Measurements from ENCODE around the gene CSTPP1. TPM values are rescaled to one million over a fixed set of nuclear protein-coding genes. Genes with fewer than 3 reads are reported as not detected.
A peak's percentile ranks its signal among the peaks of the same experiment; 100 is the strongest.

CSTPP1 gene
- total RNA-seq, 6 experiments from 2014 or later = 19.4 to 29.2 (median 27.1) TPM

DNA sequence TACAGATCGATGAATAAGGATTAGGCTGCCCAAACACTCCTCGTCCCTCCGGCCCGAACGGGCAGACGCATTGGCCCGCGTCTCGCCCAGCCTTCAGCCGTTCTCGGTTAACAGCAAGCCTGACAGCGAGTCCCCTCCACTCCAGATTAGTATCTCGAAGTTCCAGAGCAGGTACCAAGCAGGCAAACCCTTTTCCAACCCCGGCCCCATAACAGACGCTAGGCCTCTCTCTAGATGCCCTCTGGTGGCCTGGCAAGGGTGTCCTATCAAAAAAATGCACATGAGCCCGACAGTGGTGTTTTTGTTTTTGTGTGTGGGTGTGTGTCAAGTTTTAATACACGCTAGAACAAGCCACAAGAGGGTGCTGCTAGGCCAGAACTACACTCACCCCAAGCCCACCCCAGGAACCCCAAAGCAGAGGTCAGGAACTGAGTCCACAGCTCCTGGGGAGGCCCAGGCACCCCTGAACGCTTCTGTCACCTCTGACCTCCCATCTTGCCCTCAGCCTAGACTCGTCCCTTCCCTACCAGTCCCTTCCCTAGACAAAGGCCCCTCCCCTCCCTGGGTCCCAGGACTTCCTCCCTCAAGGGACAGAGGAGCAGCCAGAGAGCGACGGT lies 240.8 kb downstream of the CSTPP1 start:
- H3K9me3 Mint-ChIP-seq = no peaks in the 10 kb centered on the region
- TF ChIP-seq, protein P1, sequence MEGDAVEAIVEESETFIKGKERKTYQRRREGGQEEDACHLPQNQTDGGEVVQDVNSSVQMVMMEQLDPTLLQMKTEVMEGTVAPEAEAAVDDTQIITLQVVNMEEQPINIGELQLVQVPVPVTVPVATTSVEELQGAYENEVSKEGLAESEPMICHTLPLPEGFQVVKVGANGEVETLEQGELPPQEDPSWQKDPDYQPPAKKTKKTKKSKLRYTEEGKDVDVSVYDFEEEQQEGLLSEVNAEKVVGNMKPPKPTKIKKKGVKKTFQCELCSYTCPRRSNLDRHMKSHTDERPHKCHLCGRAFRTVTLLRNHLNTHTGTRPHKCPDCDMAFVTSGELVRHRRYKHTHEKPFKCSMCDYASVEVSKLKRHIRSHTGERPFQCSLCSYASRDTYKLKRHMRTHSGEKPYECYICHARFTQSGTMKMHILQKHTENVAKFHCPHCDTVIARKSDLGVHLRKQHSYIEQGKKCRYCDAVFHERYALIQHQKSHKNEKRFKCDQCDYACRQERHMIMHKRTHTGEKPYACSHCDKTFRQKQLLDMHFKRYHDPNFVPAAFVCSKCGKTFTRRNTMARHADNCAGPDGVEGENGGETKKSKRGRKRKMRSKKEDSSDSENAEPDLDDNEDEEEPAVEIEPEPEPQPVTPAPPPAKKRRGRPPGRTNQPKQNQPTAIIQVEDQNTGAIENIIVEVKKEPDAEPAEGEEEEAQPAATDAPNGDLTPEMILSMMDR (IDR thresholded peaks at IDR 0.05) = peak; percentile 85
- peak overlapping the region; percentile 96 for H3K4me3 Mint-ChIP-seq
- H3K36me3 Mint-ChIP-seq (ENCODE audit: low read depth) = peaks cover 8% of the 10 kb centered on the region; the same call in 1 of the 2 replicates
- peak; percentile 82 for DNase-seq
- H3K27me3 Mint-ChIP-seq (ENCODE audit: insufficient read depth) = peaks cover 7% of the 10 kb centered on the region
- H3K27ac Mint-ChIP-seq = peak overlapping the region; percentile 99
- peaks cover 25% of the 10 kb centered on the region for H3K4me1 Mint-ChIP-seq (ENCODE audit: low read depth)

- Mint-ChIP-seq H3K27me3 (ENCODE audit: insufficient read depth) (peaks cover 3% of the 10 kb centered on the region; the same call in 1 of the 2 replicates), H3K27ac (peak overlapping the region; percentile 99), H3K4me1 (ENCODE audit: low read depth) (peaks cover 25% of the 10 kb centered on the region), H3K9me3 (no peaks in the 10 kb centered on the region), H3K4me3 (peak overlapping the region; percentile 96), H3K36me3 (ENCODE audit: low read depth) (peaks cover 8% of the 10 kb centered on the region; the same call in 1 of the 2 replicates)
- TF ChIP-seq, protein P1 (IDR thresholded peaks at IDR 0.05) = no peak
- DNase-seq = no peak
These were observed 241.3 kb downstream of the CSTPP1 start for GRCh38 chr11:47177846-47178245.

GRCh38 chr11:47178316-47178715 lies 241.8 kb downstream of the CSTPP1 start:
- H3K9me3 Mint-ChIP-seq = no peaks in the 10 kb centered on the region
- peaks cover 2% of the 10 kb centered on the region; the same call in 1 of the 2 replicates for H3K27me3 Mint-ChIP-seq (ENCODE audit: insufficient read depth)
- H3K36me3 Mint-ChIP-seq (ENCODE audit: low read depth) = peaks cover 8% of the 10 kb centered on the region; the same call in 1 of the 2 replicates
- DNase-seq = no peak
- TF ChIP-seq, protein P1 (IDR thresholded peaks at IDR 0.05) = no peak
- no peak overlapping the region for H3K4me3 Mint-ChIP-seq
- peaks cover 25% of the 10 kb centered on the region for H3K4me1 Mint-ChIP-seq (ENCODE audit: low read depth)
- H3K27ac Mint-ChIP-seq = no peak overlapping the region

GRCh38 chr11:47178737-47179654 lies 242.4 kb downstream of the CSTPP1 start:
- H3K36me3 Mint-ChIP-seq (ENCODE audit: low read depth) = peaks cover 8% of the 10 kb centered on the region; the same call in 1 of the 2 replicates
- DNase-seq = no peak
- H3K4me3 Mint-ChIP-seq = no peak overlapping the region
- H3K27me3 Mint-ChIP-seq (ENCODE audit: insufficient read depth) = peaks cover 2% of the 10 kb centered on the region; the same call in 1 of the 2 replicates
- H3K9me3 Mint-ChIP-seq = no peaks in the 10 kb centered on the region
- H3K4me1 Mint-ChIP-seq (ENCODE audit: low read depth) = peaks cover 20% of the 10 kb centered on the region
- H3K27ac Mint-ChIP-seq = no peak overlapping the region
- TF ChIP-seq, protein P1 (IDR thresholded peaks at IDR 0.05) = no peak

DNA sequence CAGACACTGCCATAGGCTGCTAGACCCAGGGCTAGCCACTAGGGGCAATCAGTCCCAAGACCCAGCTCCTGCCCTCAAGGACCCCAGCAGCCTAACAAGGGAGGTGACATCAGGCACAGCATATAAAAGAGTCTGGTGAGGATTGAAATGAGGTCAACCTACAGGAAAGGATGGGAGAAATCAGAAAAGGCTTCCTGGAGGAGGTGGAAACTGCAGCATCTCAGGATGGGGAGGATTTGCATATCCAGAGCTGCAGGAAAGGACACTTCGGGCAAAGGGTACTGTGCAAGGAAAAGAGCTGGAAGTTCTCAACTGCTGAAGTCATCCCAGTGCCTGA lies 243.1 kb downstream of the CSTPP1 start:
- TF ChIP-seq, protein P1 (IDR thresholded peaks at IDR 0.05) = peak; percentile 78
- H3K4me3 Mint-ChIP-seq = no peak overlapping the region
- no peak overlapping the region for H3K27ac Mint-ChIP-seq
- peaks cover 8% of the 10 kb centered on the region; the same call in 1 of the 2 replicates for H3K36me3 Mint-ChIP-seq (ENCODE audit: low read depth)
- peak; percentile 33 for DNase-seq
- peaks cover 2% of the 10 kb centered on the region; the same call in 1 of the 2 replicates for H3K27me3 Mint-ChIP-seq (ENCODE audit: insufficient read depth)
- H3K4me1 Mint-ChIP-seq (ENCODE audit: low read depth) = peaks cover 23% of the 10 kb centered on the region
- no peaks in the 10 kb centered on the region for H3K9me3 Mint-ChIP-seq
